ENCODE results near the gene STX2. TPM values are rescaled to one million over a fixed set of nuclear protein-coding genes. Genes with fewer than 3 reads are reported as not detected.

The STX2 gene
- total RNA-seq, 2 donors from 2014 or later, result 5.3 to 11.5 TPM

GRCh38 chr12:130809791-130810190 lies 29.3 kb downstream of the STX2 start:
- no peaks in the 10 kb centered on the region for H3K36me3 ChIP-seq
- no peak for DNase-seq (ENCODE audit: low spot score)
- H3K9me3 ChIP-seq, result no peaks in the 10 kb centered on the region
- WGBS, result 84% methylated on average over 6 of the region's 6 CpGs
- no peaks in the 10 kb centered on the region for H3K27me3 ChIP-seq (replicated peaks; ENCODE audit: insufficient read depth)
- H3K4me3 ChIP-seq, result no peak overlapping the region
- no peaks in the 10 kb centered on the region for H3K4me1 ChIP-seq (replicated peaks)
- no peak overlapping the region for H3K27ac ChIP-seq
- intact Hi-C loops (cut with DNase I), result no loop called here
- no peak for TF ChIP-seq CTCF (IDR thresholded peaks at IDR 0.05)
- no peak for TF ChIP-seq POLR2A (IDR thresholded peaks at IDR 0.05)
- no peak for TF ChIP-seq POLR2AphosphoS5 (IDR thresholded peaks at IDR 0.05)

- no peaks in the 10 kb centered on the region for H3K4me1 ChIP-seq (replicated peaks)
- intact Hi-C loops (cut with DNase I), result no loop called here
- TF ChIP-seq CTCF (IDR thresholded peaks at IDR 0.05) (no peak), POLR2AphosphoS5 (IDR thresholded peaks at IDR 0.05) (no peak), POLR2A (IDR thresholded peaks at IDR 0.05) (no peak)
- no peak for DNase-seq (ENCODE audit: low spot score)
- no peaks in the 10 kb centered on the region for H3K36me3 ChIP-seq
- H3K9me3 ChIP-seq, result no peaks in the 10 kb centered on the region
- H3K4me3 ChIP-seq, result no peak overlapping the region
- H3K27me3 ChIP-seq (replicated peaks; ENCODE audit: insufficient read depth), result no peaks in the 10 kb centered on the region
- H3K27ac ChIP-seq, result no peak overlapping the region
- 96% methylated on average over 18 of the region's 18 CpGs for WGBS
Observed at GRCh38 chr12:130807309-130807708, 31.7 kb downstream of the STX2 start.

GRCh38 chr12:130806574-130806973 lies 32.5 kb downstream of the STX2 start:
- H3K9me3 ChIP-seq, result no peaks in the 10 kb centered on the region
- H3K27me3 ChIP-seq (replicated peaks; ENCODE audit: insufficient read depth), result no peaks in the 10 kb centered on the region
- TF ChIP-seq POLR2AphosphoS5 (IDR thresholded peaks at IDR 0.05), result no peak
- TF ChIP-seq CTCF (IDR thresholded peaks at IDR 0.05), result no peak
- TF ChIP-seq POLR2A (IDR thresholded peaks at IDR 0.05), result no peak
- 92% methylated on average over 7 of the region's 7 CpGs for WGBS
- intact Hi-C loops (cut with DNase I), result no loop called here
- H3K4me1 ChIP-seq (replicated peaks), result no peaks in the 10 kb centered on the region
- no peak overlapping the region for H3K27ac ChIP-seq
- no peaks in the 10 kb centered on the region for H3K36me3 ChIP-seq
- no peak overlapping the region for H3K4me3 ChIP-seq
- DNase-seq (ENCODE audit: low spot score), result no peak

- no peak for DNase-seq (ENCODE audit: low spot score)
- intact Hi-C loops (cut with DNase I), result no loop called here
- Histone ChIP-seq H3K9me3 (no peaks in the 10 kb centered on the region), H3K4me3 (no peak overlapping the region), H3K36me3 (no peaks in the 10 kb centered on the region), H3K4me1 (replicated peaks) (no peaks in the 10 kb centered on the region), H3K27me3 (replicated peaks; ENCODE audit: insufficient read depth) (no peaks in the 10 kb centered on the region), H3K27ac (no peak overlapping the region)
- TF ChIP-seq CTCF (IDR thresholded peaks at IDR 0.05) (no peak), POLR2AphosphoS5 (IDR thresholded peaks at IDR 0.05) (no peak)
- WGBS, result 83% methylated on average over 5 of the region's 5 CpGs
Observed at GRCh38 chr12:130805635-130806034, 33.4 kb downstream of the STX2 start.

GRCh38 chr12:130804216-130804615 lies 34.8 kb downstream of the STX2 start:
- no peak overlapping the region for H3K4me3 ChIP-seq
- no peak overlapping the region for H3K27ac ChIP-seq
- no peaks in the 10 kb centered on the region for H3K27me3 ChIP-seq (replicated peaks; ENCODE audit: insufficient read depth)
- H3K36me3 ChIP-seq, result no peaks in the 10 kb centered on the region
- WGBS, result 90% methylated on average over 14 of the region's 14 CpGs
- no peak for TF ChIP-seq POLR2AphosphoS5 (IDR thresholded peaks at IDR 0.05)
- no peak for TF ChIP-seq POLR2A (IDR thresholded peaks at IDR 0.05)
- no peak for TF ChIP-seq CTCF (IDR thresholded peaks at IDR 0.05)
- DNase-seq (ENCODE audit: low spot score), result no peak
- intact Hi-C loops (cut with DNase I), result no loop called here
- no peaks in the 10 kb centered on the region for H3K9me3 ChIP-seq
- H3K4me1 ChIP-seq (replicated peaks), result no peaks in the 10 kb centered on the region

All from prostate gland (tissue), 2 donors.